Measurements from ENCODE around the gene NDUFB10.
"Not testable (repeated sequence)": the region's sequence is repeated elsewhere in the genome, so short reads cannot be mapped to it uniquely, and the experiment has no call there.

NDUFB10 gene

DNA sequence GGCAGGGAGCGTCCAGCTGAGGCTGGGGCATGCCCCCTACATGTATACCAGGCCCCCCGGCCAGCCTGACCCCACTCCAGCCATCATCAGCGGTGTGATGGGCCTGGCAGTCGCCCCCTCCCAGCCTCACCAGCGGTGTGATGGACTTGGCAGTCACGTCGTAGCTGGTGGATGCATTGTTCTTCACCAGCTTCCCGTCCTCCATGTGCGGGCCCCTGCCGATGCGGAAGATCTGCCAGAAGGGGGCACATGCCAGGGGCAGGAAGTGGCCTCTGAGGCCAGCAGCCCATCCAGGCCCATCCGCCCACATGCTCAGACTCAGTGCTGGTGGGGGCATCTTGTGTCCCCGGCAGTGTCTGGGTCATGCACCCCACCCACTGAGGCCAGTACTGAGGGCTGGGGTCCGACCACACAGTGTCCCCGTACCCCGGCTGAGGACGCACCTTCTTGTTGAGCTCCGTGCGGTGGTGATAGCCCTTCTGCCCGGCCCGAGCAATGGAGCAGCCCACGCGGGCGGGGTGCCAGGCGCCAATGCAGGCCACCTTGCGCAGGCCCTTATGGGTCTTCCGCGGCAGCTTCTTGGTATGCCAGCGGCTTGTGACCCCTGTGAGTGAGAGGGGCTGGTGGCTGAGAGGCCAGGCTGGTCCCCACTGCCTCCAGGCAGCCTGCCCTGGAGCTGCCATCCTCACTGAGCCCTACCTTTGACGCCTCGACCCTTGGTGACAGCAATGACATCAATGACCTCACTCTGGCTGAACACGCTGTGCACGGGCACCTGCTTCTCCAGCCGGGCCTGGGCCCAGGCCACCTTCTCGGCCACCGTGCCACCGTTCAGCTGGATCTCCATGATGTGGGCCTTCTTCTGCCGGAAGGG, 12.6 kb upstream of the NDUFB10 start:
- DNase-seq (ENCODE audit: low spot score) = no peak

- DNase-seq (ENCODE audit: low spot score) = no peak
These were observed 12.0 kb upstream of the NDUFB10 start for GRCh38 chr16:1947369-1947670.

DNA sequence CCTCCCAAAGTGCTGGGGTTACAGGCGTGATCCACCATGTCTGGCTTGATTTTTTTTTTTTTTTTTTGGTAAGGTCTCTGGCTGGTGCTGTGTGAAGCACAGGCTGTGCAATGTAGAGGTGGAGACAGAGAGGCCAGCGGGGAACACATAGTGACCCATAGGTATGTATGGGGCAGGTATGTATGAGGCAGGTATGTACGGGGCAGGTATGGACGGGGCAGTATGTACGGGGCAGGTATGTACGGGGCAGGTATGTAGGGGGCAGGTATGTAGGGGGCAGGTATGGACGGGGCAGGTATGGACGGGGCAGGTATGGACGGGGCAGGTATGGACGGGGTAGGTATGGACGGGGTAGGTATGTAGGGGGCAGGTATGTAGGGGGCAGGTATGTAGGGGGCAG, 9.8 kb upstream of the NDUFB10 start:
- no peak for DNase-seq (ENCODE audit: low spot score)

DNA sequence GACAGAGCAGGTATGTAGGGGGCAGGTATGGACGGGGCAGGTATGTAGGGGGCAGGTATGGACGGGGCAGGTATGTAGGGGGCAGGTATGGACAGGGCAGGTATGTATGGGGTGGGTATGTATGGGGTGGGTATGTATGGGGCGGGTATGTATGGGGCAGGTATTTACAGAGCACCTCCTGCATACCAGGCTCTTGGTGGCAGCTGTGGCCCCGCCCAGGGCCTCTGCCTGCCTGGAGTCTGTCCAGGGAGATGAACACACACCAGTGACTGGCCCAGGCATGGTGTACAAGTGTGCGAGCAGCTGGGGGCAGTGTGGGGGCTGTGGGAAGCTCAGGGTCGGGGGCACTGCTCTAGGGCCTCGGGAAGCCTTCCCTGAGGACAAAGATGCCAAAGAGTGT, 9.3 kb upstream of the NDUFB10 start:
- no peak for DNase-seq (ENCODE audit: low spot score)

- DNase-seq (ENCODE audit: low spot score) = no peak
These were observed 8.8 kb upstream of the NDUFB10 start for GRCh38 chr16:1950559-1950958.

GRCh38 chr16:1953734-1954133, 5.6 kb upstream of the NDUFB10 start:
- DNase-seq (ENCODE audit: low spot score) = no peak

GRCh38 chr16:1957434-1958142, 1.8 kb upstream of the NDUFB10 start:
- not testable (repeated sequence) for DNase-seq (ENCODE audit: low spot score)

DNA sequence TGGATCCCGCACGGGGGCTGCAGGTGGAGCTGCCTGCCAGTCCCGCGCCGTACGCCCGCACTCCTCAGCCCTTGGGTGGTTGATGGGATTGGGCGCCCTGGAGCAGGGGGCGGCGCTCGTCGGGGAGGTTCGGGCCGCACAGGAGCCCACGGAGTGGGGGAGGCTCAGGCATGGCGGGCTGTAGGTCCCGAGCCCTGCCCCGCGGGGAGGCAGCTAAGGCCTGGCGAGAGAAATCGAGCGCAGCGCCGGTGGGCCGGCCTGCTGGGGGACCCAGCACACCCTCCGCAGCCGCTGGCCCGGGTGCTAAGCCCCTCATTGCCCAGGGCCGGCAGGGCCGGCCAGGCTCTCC, 1.2 kb upstream of the NDUFB10 start:
- not testable (repeated sequence) for DNase-seq (ENCODE audit: low spot score)

- no peak for DNase-seq (ENCODE audit: low spot score)
These were observed 546 bp upstream of the NDUFB10 start for GRCh38 chr16:1958715-1959268.

DNA sequence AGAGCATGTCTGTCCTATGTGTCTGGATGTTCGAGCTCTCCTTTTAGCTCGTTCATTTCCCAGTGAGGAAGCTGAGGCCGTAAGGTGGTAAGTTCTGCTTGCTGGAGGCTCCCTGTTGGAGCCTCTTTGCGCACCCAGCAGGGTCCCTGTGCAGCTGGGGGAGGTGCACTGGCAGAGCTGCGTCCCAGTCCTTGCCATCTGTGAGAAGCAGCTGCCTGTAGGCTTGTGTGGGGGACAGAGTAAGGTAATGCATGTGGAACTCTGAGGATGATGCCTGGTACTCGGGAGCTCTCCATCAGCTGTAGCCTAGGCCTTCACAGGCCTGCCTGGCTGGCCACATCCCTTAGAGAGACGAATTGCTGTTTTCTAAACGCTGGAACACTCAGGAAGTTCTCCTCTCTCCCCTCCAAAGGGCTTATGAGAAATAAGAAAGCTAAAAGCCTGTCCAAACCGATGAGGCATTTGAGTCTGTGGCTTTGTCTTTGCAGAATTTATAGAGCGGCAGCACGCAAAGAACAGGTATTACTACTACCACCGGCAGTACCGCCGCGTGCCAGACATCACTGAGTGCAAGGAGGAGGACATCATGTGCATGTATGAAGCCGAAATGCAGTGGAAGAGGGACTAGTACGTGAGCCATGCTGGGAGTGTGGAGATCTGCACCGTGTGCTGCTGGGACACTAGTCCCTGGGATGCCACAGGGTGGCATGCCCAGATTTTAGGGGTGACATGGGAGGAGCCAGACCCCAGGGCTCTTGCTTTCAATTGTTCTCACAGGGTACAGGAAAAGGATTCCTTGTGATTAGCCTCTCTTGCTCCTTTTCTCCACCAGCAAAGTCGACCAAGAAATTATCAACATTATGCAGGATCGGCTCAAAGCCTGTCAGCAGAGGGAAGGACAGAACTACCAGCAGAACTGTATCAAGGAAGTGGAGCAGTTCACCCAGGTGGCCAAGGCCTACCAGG, 1.6 kb downstream of the NDUFB10 start:
- DNase-seq (ENCODE audit: low spot score) = no peak

DNA sequence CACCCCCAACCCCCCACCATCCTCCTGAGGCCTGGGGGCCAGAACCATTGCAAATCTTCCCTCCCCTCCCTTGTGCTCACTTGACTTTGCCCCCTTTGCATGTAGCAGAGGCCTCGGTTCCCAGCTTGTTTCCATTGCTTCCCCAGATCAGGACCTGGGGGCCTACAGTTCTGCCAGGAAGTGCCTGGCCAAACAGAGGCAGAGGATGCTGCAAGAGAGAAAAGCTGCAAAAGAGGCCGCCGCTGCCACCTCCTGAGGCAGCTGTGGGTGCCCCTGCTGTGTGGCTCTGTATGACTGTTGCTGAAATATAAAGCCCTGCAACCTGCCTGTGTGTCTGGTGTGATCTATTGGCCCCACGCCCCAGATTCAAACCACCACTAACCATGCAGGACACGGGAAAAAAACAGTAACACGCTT, 2.3 kb downstream of the NDUFB10 start:
- no peak for DNase-seq (ENCODE audit: low spot score)

DNA sequence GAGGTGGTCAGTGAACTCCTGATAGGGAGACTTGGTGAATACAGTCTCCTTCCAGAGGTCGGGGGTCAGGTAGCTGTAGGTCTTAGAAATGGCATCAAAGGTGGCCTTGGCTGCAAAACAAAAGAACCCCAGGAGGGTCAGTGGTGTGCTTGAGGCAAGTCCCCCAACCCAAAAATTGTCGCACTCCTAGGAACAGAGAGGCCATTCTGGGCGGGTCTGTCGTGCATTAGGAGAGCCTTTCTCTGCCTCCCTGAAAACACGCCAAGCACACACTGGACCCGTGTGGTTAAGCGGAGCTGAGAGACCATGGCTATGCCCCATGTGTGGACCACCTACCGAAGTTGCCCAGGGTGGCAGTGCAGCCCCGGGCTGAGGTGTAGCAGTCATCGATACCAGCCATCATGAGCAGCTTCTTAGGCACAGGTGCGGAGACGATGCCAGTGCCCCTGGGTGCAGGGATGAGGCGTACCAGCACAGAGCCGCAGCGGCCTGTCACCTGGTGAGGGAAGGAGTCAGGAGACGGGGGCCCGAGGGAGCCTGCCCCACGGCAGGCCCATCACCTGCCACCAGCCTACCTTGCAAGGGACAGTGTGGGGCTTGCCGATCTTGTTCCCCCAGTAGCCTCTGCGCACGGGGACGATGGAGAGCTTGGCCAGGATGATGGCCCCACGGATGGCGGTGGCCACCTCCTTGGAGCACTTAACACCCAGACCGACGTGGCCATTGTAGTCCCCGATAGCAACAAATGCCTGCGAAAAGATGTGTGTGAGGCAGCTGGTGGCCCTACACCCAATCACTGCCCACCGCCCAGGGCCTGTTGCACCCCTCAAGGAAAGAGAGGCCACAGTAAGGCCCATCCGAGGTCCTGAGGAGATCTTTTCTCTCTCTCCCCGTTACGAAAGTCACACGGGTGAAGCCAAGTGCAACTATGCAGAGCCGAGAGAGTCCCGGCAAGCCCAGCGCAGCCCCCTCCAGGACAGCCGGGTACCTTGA, 3.1 kb downstream of the NDUFB10 start:
- DNase-seq (ENCODE audit: low spot score) = not testable (repeated sequence)

DNA sequence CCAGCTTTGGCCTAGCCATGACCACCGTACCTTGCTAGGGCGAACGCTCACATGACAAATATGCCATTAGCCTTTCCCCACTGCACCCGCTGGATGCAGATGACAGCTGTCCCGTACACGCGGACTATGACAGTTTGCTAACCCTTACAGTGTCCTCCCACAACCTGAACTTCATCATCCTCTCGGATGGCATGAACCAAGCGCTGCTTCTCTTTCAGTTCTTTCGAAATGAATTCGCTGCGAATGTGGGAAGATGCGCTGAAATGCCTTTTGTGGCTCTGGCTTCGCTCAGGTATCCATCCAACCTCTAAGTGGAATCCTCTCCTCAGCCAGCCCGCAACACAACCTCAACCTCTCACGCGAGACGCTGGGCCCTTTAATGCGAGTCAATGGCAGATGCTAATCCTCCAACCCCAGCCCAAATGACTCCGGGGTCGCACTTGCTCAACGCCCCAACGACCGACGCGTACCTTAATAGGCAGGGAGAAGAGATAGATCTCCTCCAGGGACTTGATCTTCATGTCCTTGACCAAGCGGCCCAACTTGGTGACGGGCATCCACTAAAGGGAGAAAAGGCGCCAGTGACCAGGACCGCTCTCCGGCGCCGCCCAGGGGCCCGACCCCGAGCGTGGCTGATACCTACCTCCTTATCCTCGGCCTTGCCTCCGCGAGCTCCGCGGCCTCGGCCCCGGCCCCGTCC, 4.6 kb downstream of the NDUFB10 start:
- DNase-seq (ENCODE audit: low spot score) = no peak

GRCh38 chr16:1964506-1965395, 5.4 kb downstream of the NDUFB10 start, which contains the start of gene RPS2:
RPS2 (minus strand) TSS chr16:1964826; CDS start chr16:1964625, 201 bp downstream.
- DNase-seq (ENCODE audit: low spot score) = peak; percentile 98

- DNase-seq (ENCODE audit: low spot score) = no peak
These were observed 6.2 kb downstream of the NDUFB10 start for GRCh38 chr16:1965396-1966001.

DNA sequence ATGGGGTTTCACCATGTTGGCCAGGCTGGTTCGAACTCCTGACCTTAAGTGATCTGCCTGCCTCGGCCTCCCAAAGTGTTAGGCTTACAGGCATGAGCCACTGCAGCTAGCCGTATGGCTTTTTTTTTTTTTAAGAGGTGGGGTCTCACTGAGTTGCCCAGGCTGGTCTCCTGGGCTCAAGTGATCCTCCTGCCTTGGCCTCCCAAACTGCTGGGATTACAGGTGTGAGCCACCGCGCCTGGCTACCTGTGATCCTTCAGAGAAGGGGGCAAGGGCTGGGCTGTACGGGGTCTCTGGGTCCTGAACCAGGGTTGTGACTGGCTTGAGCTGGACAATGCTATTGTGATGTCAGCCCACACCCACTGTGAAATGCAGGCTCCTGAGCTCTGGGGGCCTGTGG, 7.1 kb downstream of the NDUFB10 start, which contains the start of gene RNF151:
RNF151 (plus strand) TSS at position 397 of the 400 bp plus-strand sequence. CDS start 26 bp downstream, outside the sequence.
- DNase-seq (ENCODE audit: low spot score) = no peak

DNA sequence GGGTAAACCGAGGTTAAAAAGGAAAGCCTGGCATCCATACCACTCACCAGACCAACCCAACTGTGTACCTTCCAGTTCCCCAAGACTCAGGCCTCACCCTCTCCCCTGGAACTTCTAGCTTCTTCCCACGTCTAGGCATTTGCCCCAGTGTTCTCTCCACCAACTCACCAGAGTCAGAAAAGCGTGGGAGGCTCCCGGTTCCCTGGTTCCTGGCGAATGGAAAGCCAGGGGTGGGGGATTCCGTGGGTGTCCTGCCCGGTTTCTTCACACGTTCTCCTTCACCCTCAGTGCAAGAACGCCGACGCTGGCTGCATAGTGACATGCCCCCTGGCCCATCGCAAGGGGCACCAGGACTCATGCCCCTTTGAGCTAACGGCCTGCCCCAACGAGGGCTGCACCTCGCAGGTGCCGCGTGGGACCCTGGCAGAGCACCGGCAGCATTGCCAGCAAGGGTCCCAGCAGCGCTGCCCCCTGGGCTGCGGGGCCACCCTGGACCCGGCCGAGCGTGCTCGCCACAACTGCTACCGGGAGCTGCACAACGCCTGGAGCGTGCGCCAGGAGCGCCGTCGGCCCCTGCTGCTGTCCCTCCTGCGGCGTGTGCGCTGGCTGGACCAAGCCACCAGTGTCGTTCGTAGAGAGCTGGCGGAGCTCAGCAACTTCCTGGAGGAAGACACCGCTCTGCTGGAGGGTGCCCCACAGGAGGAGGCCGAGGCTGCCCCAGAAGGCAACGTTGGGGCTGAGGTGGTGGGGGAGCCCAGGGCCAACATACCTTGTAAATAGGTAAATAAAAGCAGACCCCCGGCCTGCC, 9.0 kb downstream of the NDUFB10 start:
- DNase-seq (ENCODE audit: low spot score) = no peak
